SHP77 (cell line): ENCODE results near the gene PARD3.

Experiments
- DNase-seq, 2 experiments: peaks; one replicate each; lab custom pipeline; 2025; lab: John Stamatoyannopoulos, UW

PARD3 gene

GRCh38 chr10:34689053-34689452, 126.0 kb downstream of the PARD3 start:
- peak in 1 of 2 experiments; percentile 14 for DNase-seq

GRCh38 chr10:34687434-34688210, 127.5 kb downstream of the PARD3 start:
- DNase-seq = no peak

GRCh38 chr10:34682580-34682979, 132.5 kb downstream of the PARD3 start:
- no peak for DNase-seq

GRCh38 chr10:34681933-34682332, 133.2 kb downstream of the PARD3 start:
- no peak for DNase-seq

GRCh38 chr10:34679177-34679576, 135.9 kb downstream of the PARD3 start:
- DNase-seq = no peak

- DNase-seq = no peak
These were observed 137.5 kb downstream of the PARD3 start for GRCh38 chr10:34677591-34677990.

GRCh38 chr10:34677132-34677531, 138.0 kb downstream of the PARD3 start:
- DNase-seq = no peak

- DNase-seq = no peak
These were observed 140.9 kb downstream of the PARD3 start for GRCh38 chr10:34674176-34674575.

- DNase-seq = no peak
These were observed 145.0 kb downstream of the PARD3 start for GRCh38 chr10:34670081-34670480.

- DNase-seq = no peak
These were observed 146.0 kb downstream of the PARD3 start for GRCh38 chr10:34669079-34669478.

GRCh38 chr10:34667177-34667576, 147.9 kb downstream of the PARD3 start:
- no peak for DNase-seq

GRCh38 chr10:34666008-34666704, 148.9 kb downstream of the PARD3 start:
- no peak for DNase-seq

- no peak for DNase-seq
These were observed 150.4 kb downstream of the PARD3 start for GRCh38 chr10:34664706-34665105.

GRCh38 chr10:34661580-34661979, 153.5 kb downstream of the PARD3 start:
- no peak for DNase-seq

GRCh38 chr10:34658934-34659333, 156.2 kb downstream of the PARD3 start:
- no peak for DNase-seq

GRCh38 chr10:34656661-34657060, 158.4 kb downstream of the PARD3 start:
- DNase-seq = no peak

GRCh38 chr10:34655286-34656170, 159.6 kb downstream of the PARD3 start:
- peak; percentile 46 to 50 for DNase-seq

- no peak for DNase-seq
These were observed 160.9 kb downstream of the PARD3 start for GRCh38 chr10:34654211-34654610.

GRCh38 chr10:34653530-34653929, 161.6 kb downstream of the PARD3 start:
- no peak for DNase-seq

GRCh38 chr10:34651416-34652195, 163.5 kb downstream of the PARD3 start:
- no peak for DNase-seq

GRCh38 chr10:34650156-34650555, 164.9 kb downstream of the PARD3 start:
- DNase-seq = no peak

GRCh38 chr10:34649385-34649784, 165.7 kb downstream of the PARD3 start:
- no peak for DNase-seq
